Effector memory CD8-positive, alpha-beta T cell (primary cell): Measurements from ENCODE around the gene BNC2.
"Not testable (repeated sequence)": the region's sequence is repeated elsewhere in the genome, so short reads cannot be mapped to it uniquely, and the experiment has no call there.

Source experiments
- ATAC-seq: fragments of 150-1000 bp; cut with Tn5 transposase; replicated peaks from 2 replicates; pipeline ENCODE4 v1.10.0; 2021; ENCODE audit warnings: mild to moderate bottlenecking, moderate library complexity
- DNase-seq, 3 experiments: peaks; one replicate each; pipeline ENCODE4 v3.0.0; 2021
- H3K27ac Mint-ChIP-seq, 2 donors: one replicate each; pipeline ENCODE4 v1.8.0; 2022; ENCODE audit warnings: mild to moderate bottlenecking in 2 of 2, mixed read lengths in 2 of 2, moderate library complexity in 2 of 2
- H3K27me3 Mint-ChIP-seq, 2 donors: one replicate each; pipeline ENCODE4 v1.8.0; 2022; ENCODE audit warnings: mixed read lengths in 2 of 2
- H3K36me3 Mint-ChIP-seq: one replicate; pipeline ENCODE4 v1.8.0; 2022; ENCODE audit warnings: mild to moderate bottlenecking, moderate library complexity, mixed read lengths; ENCODE audit not compliant: insufficient read depth
- H3K4me1 Mint-ChIP-seq, 2 donors: one replicate each; pipeline ENCODE4 v1.8.0; 2022; ENCODE audit warnings: low read depth in 2 of 2, mixed read lengths in 2 of 2
- H3K4me3 Mint-ChIP-seq, 2 donors: one replicate each; pipeline ENCODE4 v1.8.0; 2022; ENCODE audit warnings: mild to moderate bottlenecking in 2 of 2, mixed read lengths in 2 of 2, moderate library complexity in 2 of 2
- H3K9me3 Mint-ChIP-seq, 2 donors: one replicate each; pipeline ENCODE4 v1.8.0; 2022; ENCODE audit warnings: mixed read lengths in 2 of 2

Gene BNC2

GRCh38 chr9:16884373-16884772 lies 13.9 kb upstream of the BNC2 start:
- DNase-seq: no peak
- peaks cover 0 to 7% of the 10 kb centered on the region in 2 donors for H3K4me1 Mint-ChIP-seq
- H3K4me3 Mint-ChIP-seq: no peak overlapping the region
- H3K36me3 Mint-ChIP-seq: peaks cover 5% of the 10 kb centered on the region
- no peak for ATAC-seq
- H3K27ac Mint-ChIP-seq: peak overlapping the region in 1 of 2 donors; percentile 13
- H3K27me3 Mint-ChIP-seq: no peaks in the 10 kb centered on the region
- peaks cover 7 to 12% of the 10 kb centered on the region in 2 donors for H3K9me3 Mint-ChIP-seq

- Mint-ChIP-seq H3K27me3 (no peaks in the 10 kb centered on the region), H3K36me3 (peaks cover 2% of the 10 kb centered on the region), H3K27ac (no peak overlapping the region), H3K4me3 (no peak overlapping the region), H3K9me3 (peaks cover 7 to 9% of the 10 kb centered on the region in 2 donors), H3K4me1 (peaks cover 0 to 7% of the 10 kb centered on the region in 2 donors)
- ATAC-seq (no peak), DNase-seq (no peak)
Observed at GRCh38 chr9:16883586-16883985, 13.1 kb upstream of the BNC2 start.

- not testable (repeated sequence) for H3K36me3 Mint-ChIP-seq, H3K4me1 Mint-ChIP-seq, H3K27me3 Mint-ChIP-seq, DNase-seq, H3K4me3 Mint-ChIP-seq, H3K27ac Mint-ChIP-seq, H3K9me3 Mint-ChIP-seq, ATAC-seq
Observed at GRCh38 chr9:16882440-16882839, 12.0 kb upstream of the BNC2 start.

GRCh38 chr9:16879416-16879815 lies 8.9 kb upstream of the BNC2 start:
- ATAC-seq: peak; percentile 53
- no peaks in the 10 kb centered on the region for H3K4me1 Mint-ChIP-seq
- no peak for DNase-seq
- H3K36me3 Mint-ChIP-seq: peaks cover 2% of the 10 kb centered on the region
- H3K27me3 Mint-ChIP-seq: no peaks in the 10 kb centered on the region
- H3K9me3 Mint-ChIP-seq: peaks cover 5 to 7% of the 10 kb centered on the region in 2 donors
- no peak overlapping the region for H3K27ac Mint-ChIP-seq
- no peak overlapping the region for H3K4me3 Mint-ChIP-seq

- Mint-ChIP-seq H3K36me3 (no peaks in the 10 kb centered on the region), H3K27ac (no peak overlapping the region), H3K4me1 (no peaks in the 10 kb centered on the region), H3K27me3 (no peaks in the 10 kb centered on the region), H3K9me3 (peaks cover 3 to 7% of the 10 kb centered on the region in 2 donors), H3K4me3 (no peak overlapping the region)
- ATAC-seq (no peak), DNase-seq (no peak)
Observed at GRCh38 chr9:16877256-16877655, 6.8 kb upstream of the BNC2 start.

- Mint-ChIP-seq H3K36me3 (peaks cover 3% of the 10 kb centered on the region), H3K27me3 (peaks cover 0 to 18% of the 10 kb centered on the region in 2 donors), H3K9me3 (no peaks in the 10 kb centered on the region), H3K4me1 (peaks cover 0 to 2% of the 10 kb centered on the region in 2 donors), H3K4me3 (no peak overlapping the region), H3K27ac (no peak overlapping the region)
- ATAC-seq (no peak), DNase-seq (no peak)
Observed at GRCh38 chr9:16873126-16873802, 2.8 kb upstream of the BNC2 start.

- Mint-ChIP-seq H3K27ac (no peak overlapping the region), H3K9me3 (no peaks in the 10 kb centered on the region), H3K27me3 (peaks cover 0 to 18% of the 10 kb centered on the region in 2 donors), H3K4me3 (peak overlapping the region; percentile 74 to 79), H3K36me3 (peaks cover 3% of the 10 kb centered on the region), H3K4me1 (peaks cover 0 to 2% of the 10 kb centered on the region in 2 donors)
- ATAC-seq: peak; percentile 76
- DNase-seq: peak in 2 of 3 experiments; percentile 8 to 10
Observed at GRCh38 chr9:16871336-16872151, 1.1 kb upstream of the BNC2 start.

- H3K4me3 Mint-ChIP-seq: peak overlapping the region in 1 of 2 donors; percentile 79
- no peak overlapping the region for H3K27ac Mint-ChIP-seq
- H3K9me3 Mint-ChIP-seq: no peaks in the 10 kb centered on the region
- H3K4me1 Mint-ChIP-seq: peaks cover 0 to 2% of the 10 kb centered on the region in 2 donors
- peaks cover 0 to 18% of the 10 kb centered on the region in 2 donors for H3K27me3 Mint-ChIP-seq
- peaks cover 3% of the 10 kb centered on the region for H3K36me3 Mint-ChIP-seq
- ATAC-seq (no peak), DNase-seq (no peak)
Observed at GRCh38 chr9:16869882-16870595, 431 bp downstream of the BNC2 start.

- no peak for DNase-seq
- H3K4me3 Mint-ChIP-seq: peak overlapping the region in 1 of 2 donors; percentile 79
- peaks cover 3% of the 10 kb centered on the region for H3K36me3 Mint-ChIP-seq
Observed at GRCh38 chr9:16869131-16869881, 1.2 kb downstream of the BNC2 start.

GRCh38 chr9:16868701-16869100 lies 1.8 kb downstream of the BNC2 start:
- peaks cover 0 to 18% of the 10 kb centered on the region in 2 donors for H3K27me3 Mint-ChIP-seq
- H3K27ac Mint-ChIP-seq: no peak overlapping the region
- DNase-seq (no peak), ATAC-seq (no peak)
- H3K9me3 Mint-ChIP-seq: no peaks in the 10 kb centered on the region
- H3K4me3 Mint-ChIP-seq: no peak overlapping the region
- H3K4me1 Mint-ChIP-seq: peaks cover 0 to 2% of the 10 kb centered on the region in 2 donors
- peaks cover 3% of the 10 kb centered on the region for H3K36me3 Mint-ChIP-seq

More at GRCh38 chr9:16869131-16869881, 1.2 kb downstream of the BNC2 start:
- H3K4me1 Mint-ChIP-seq: peaks cover 0 to 2% of the 10 kb centered on the region in 2 donors
- H3K27me3 Mint-ChIP-seq: peaks cover 0 to 18% of the 10 kb centered on the region in 2 donors
- ATAC-seq: no peak
- no peak overlapping the region for H3K27ac Mint-ChIP-seq
- no peaks in the 10 kb centered on the region for H3K9me3 Mint-ChIP-seq

GRCh38 chr9:16867576-16868311 lies 2.7 kb downstream of the BNC2 start:
- no peaks in the 10 kb centered on the region for H3K9me3 Mint-ChIP-seq
- DNase-seq: no peak

GRCh38 chr9:16866587-16866986 lies 3.9 kb downstream of the BNC2 start:
- H3K4me1 Mint-ChIP-seq: peaks cover 0 to 2% of the 10 kb centered on the region in 2 donors
- H3K27me3 Mint-ChIP-seq: peaks cover 0 to 18% of the 10 kb centered on the region in 2 donors
- ATAC-seq: no peak
- H3K36me3 Mint-ChIP-seq: peaks cover 5% of the 10 kb centered on the region
- DNase-seq: no peak
- H3K4me3 Mint-ChIP-seq: no peak overlapping the region
- H3K9me3 Mint-ChIP-seq: no peaks in the 10 kb centered on the region
- no peak overlapping the region for H3K27ac Mint-ChIP-seq

More at GRCh38 chr9:16867576-16868311, 2.7 kb downstream of the BNC2 start:
- Mint-ChIP-seq H3K4me1 (peaks cover 0 to 2% of the 10 kb centered on the region in 2 donors), H3K36me3 (peaks cover 3% of the 10 kb centered on the region), H3K27ac (no peak overlapping the region), H3K4me3 (no peak overlapping the region), H3K27me3 (peaks cover 0 to 18% of the 10 kb centered on the region in 2 donors)
- ATAC-seq: no peak
